ENCODE data around the gene MYZAP.

The MYZAP gene

GRCh38 chr15:57591822-57592367, at the start of gene MYZAP:
TSS of gene MYZAP (plus strand) at chr15:57591904. CDS start at chr15:57592035, 131 bp downstream.
- H3K4me1 ChIP-seq (ENCODE audit: control insufficient read depth, insufficient read depth, low read length) = peaks cover 63% of the 10 kb centered on the region
- H3K36me3 ChIP-seq (ENCODE audit: control insufficient read depth, insufficient read depth, low read length) = no peaks in the 10 kb centered on the region
- peak within 1 kb of the TSS; percentile 65 for H3K4me3 ChIP-seq (ENCODE audit: low read length)
- peak within 1 kb of the TSS; percentile 77 for H3K9ac ChIP-seq (ENCODE audit: low read length)
- H3K27me3 ChIP-seq (ENCODE audit: control insufficient read depth, insufficient read depth, low read length) = no peaks in the 10 kb centered on the region
- no peaks in the 10 kb centered on the region for H3K9me3 ChIP-seq (ENCODE audit: control insufficient read depth, low read length)

- H3K4me3 ChIP-seq (ENCODE audit: low read length) = no peak overlapping the region
- no peaks in the 10 kb centered on the region for H3K27me3 ChIP-seq (ENCODE audit: control insufficient read depth, insufficient read depth, low read length)
- no peaks in the 10 kb centered on the region for H3K9me3 ChIP-seq (ENCODE audit: control insufficient read depth, low read length)
- peaks cover 2% of the 10 kb centered on the region for H3K4me1 ChIP-seq (ENCODE audit: control insufficient read depth, insufficient read depth, low read length)
- H3K36me3 ChIP-seq (ENCODE audit: control insufficient read depth, insufficient read depth, low read length) = no peaks in the 10 kb centered on the region
- H3K9ac ChIP-seq (ENCODE audit: low read length) = no peak overlapping the region
These were observed 49.2 kb upstream of the MYZAP start for GRCh38 chr15:57542505-57542817.

- no peak overlapping the region for H3K9ac ChIP-seq (ENCODE audit: low read length)
These were observed 46.7 kb upstream of the MYZAP start for GRCh38 chr15:57544848-57545480.

GRCh38 chr15:57545995-57546394, 45.7 kb upstream of the MYZAP start:
- no peak overlapping the region for H3K9ac ChIP-seq (ENCODE audit: low read length)
- peaks cover 35% of the 10 kb centered on the region for H3K4me1 ChIP-seq (ENCODE audit: control insufficient read depth, insufficient read depth, low read length)
- H3K4me3 ChIP-seq (ENCODE audit: low read length) = no peak overlapping the region
- H3K27me3 ChIP-seq (ENCODE audit: control insufficient read depth, insufficient read depth, low read length) = no peaks in the 10 kb centered on the region
- no peaks in the 10 kb centered on the region for H3K9me3 ChIP-seq (ENCODE audit: control insufficient read depth, low read length)
- no peaks in the 10 kb centered on the region for H3K36me3 ChIP-seq (ENCODE audit: control insufficient read depth, insufficient read depth, low read length)

More at GRCh38 chr15:57544848-57545480, 46.7 kb upstream of the MYZAP start:
- Histone ChIP-seq H3K27me3 (ENCODE audit: control insufficient read depth, insufficient read depth, low read length) (no peaks in the 10 kb centered on the region), H3K4me1 (ENCODE audit: control insufficient read depth, insufficient read depth, low read length) (peaks cover 26% of the 10 kb centered on the region), H3K36me3 (ENCODE audit: control insufficient read depth, insufficient read depth, low read length) (no peaks in the 10 kb centered on the region), H3K9me3 (ENCODE audit: control insufficient read depth, low read length) (no peaks in the 10 kb centered on the region), H3K4me3 (ENCODE audit: low read length) (no peak overlapping the region)

GRCh38 chr15:57547243-57547755, 44.4 kb upstream of the MYZAP start:
- Histone ChIP-seq H3K4me1 (ENCODE audit: control insufficient read depth, insufficient read depth, low read length) (peaks cover 48% of the 10 kb centered on the region), H3K9me3 (ENCODE audit: control insufficient read depth, low read length) (no peaks in the 10 kb centered on the region), H3K9ac (ENCODE audit: low read length) (no peak overlapping the region), H3K36me3 (ENCODE audit: control insufficient read depth, insufficient read depth, low read length) (no peaks in the 10 kb centered on the region), H3K4me3 (ENCODE audit: low read length) (no peak overlapping the region), H3K27me3 (ENCODE audit: control insufficient read depth, insufficient read depth, low read length) (no peaks in the 10 kb centered on the region)

- no peak overlapping the region for H3K4me3 ChIP-seq (ENCODE audit: low read length)
- H3K27me3 ChIP-seq (ENCODE audit: control insufficient read depth, insufficient read depth, low read length) = no peaks in the 10 kb centered on the region
- H3K4me1 ChIP-seq (ENCODE audit: control insufficient read depth, insufficient read depth, low read length) = peaks cover 48% of the 10 kb centered on the region
- no peaks in the 10 kb centered on the region for H3K36me3 ChIP-seq (ENCODE audit: control insufficient read depth, insufficient read depth, low read length)
- no peaks in the 10 kb centered on the region for H3K9me3 ChIP-seq (ENCODE audit: control insufficient read depth, low read length)
- H3K9ac ChIP-seq (ENCODE audit: low read length) = peak overlapping the region; percentile 36
These were observed 43.4 kb upstream of the MYZAP start for GRCh38 chr15:57548351-57548750.

GRCh38 chr15:57548835-57549234, 42.9 kb upstream of the MYZAP start:
- peaks cover 48% of the 10 kb centered on the region for H3K4me1 ChIP-seq (ENCODE audit: control insufficient read depth, insufficient read depth, low read length)
- no peaks in the 10 kb centered on the region for H3K9me3 ChIP-seq (ENCODE audit: control insufficient read depth, low read length)
- no peaks in the 10 kb centered on the region for H3K36me3 ChIP-seq (ENCODE audit: control insufficient read depth, insufficient read depth, low read length)

GRCh38 chr15:57549935-57550334, 41.8 kb upstream of the MYZAP start:
- no peak overlapping the region for H3K9ac ChIP-seq (ENCODE audit: low read length)
- peaks cover 59% of the 10 kb centered on the region for H3K4me1 ChIP-seq (ENCODE audit: control insufficient read depth, insufficient read depth, low read length)
- H3K36me3 ChIP-seq (ENCODE audit: control insufficient read depth, insufficient read depth, low read length) = no peaks in the 10 kb centered on the region
- no peak overlapping the region for H3K4me3 ChIP-seq (ENCODE audit: low read length)
- H3K27me3 ChIP-seq (ENCODE audit: control insufficient read depth, insufficient read depth, low read length) = no peaks in the 10 kb centered on the region
- H3K9me3 ChIP-seq (ENCODE audit: control insufficient read depth, low read length) = no peaks in the 10 kb centered on the region

More at GRCh38 chr15:57548835-57549234, 42.9 kb upstream of the MYZAP start:
- no peaks in the 10 kb centered on the region for H3K27me3 ChIP-seq (ENCODE audit: control insufficient read depth, insufficient read depth, low read length)
- peak overlapping the region; percentile 36 for H3K9ac ChIP-seq (ENCODE audit: low read length)
- no peak overlapping the region for H3K4me3 ChIP-seq (ENCODE audit: low read length)

GRCh38 chr15:57550640-57551039, 41.1 kb upstream of the MYZAP start:
- Histone ChIP-seq H3K27me3 (ENCODE audit: control insufficient read depth, insufficient read depth, low read length) (no peaks in the 10 kb centered on the region), H3K9ac (ENCODE audit: low read length) (no peak overlapping the region), H3K36me3 (ENCODE audit: control insufficient read depth, insufficient read depth, low read length) (no peaks in the 10 kb centered on the region), H3K9me3 (ENCODE audit: control insufficient read depth, low read length) (no peaks in the 10 kb centered on the region), H3K4me1 (ENCODE audit: control insufficient read depth, insufficient read depth, low read length) (peaks cover 66% of the 10 kb centered on the region), H3K4me3 (ENCODE audit: low read length) (no peak overlapping the region)

- Histone ChIP-seq H3K9me3 (ENCODE audit: control insufficient read depth, low read length) (no peaks in the 10 kb centered on the region), H3K36me3 (ENCODE audit: control insufficient read depth, insufficient read depth, low read length) (no peaks in the 10 kb centered on the region), H3K9ac (ENCODE audit: low read length) (no peak overlapping the region), H3K4me3 (ENCODE audit: low read length) (no peak overlapping the region), H3K27me3 (ENCODE audit: control insufficient read depth, insufficient read depth, low read length) (no peaks in the 10 kb centered on the region), H3K4me1 (ENCODE audit: control insufficient read depth, insufficient read depth, low read length) (peaks cover 66% of the 10 kb centered on the region)
These were observed 39.7 kb upstream of the MYZAP start for GRCh38 chr15:57551715-57552677.

- Histone ChIP-seq H3K9me3 (ENCODE audit: control insufficient read depth, low read length) (no peaks in the 10 kb centered on the region), H3K4me1 (ENCODE audit: control insufficient read depth, insufficient read depth, low read length) (peaks cover 61% of the 10 kb centered on the region), H3K36me3 (ENCODE audit: control insufficient read depth, insufficient read depth, low read length) (no peaks in the 10 kb centered on the region), H3K9ac (ENCODE audit: low read length) (no peak overlapping the region), H3K4me3 (ENCODE audit: low read length) (no peak overlapping the region), H3K27me3 (ENCODE audit: control insufficient read depth, insufficient read depth, low read length) (no peaks in the 10 kb centered on the region)
These were observed 38.9 kb upstream of the MYZAP start for GRCh38 chr15:57552678-57553334.

Measured in mucosa of stomach (tissue), 1 donor.